ENCODE data around the gene ACTG1. TPM values are rescaled to one million over a fixed set of nuclear protein-coding genes. Genes with fewer than 3 reads are reported as not detected.

The ACTG1 gene
- total RNA-seq, 1 experiment from 2014 or later, result 3,455 TPM

GRCh38 chr17:81508639-81509206 is 3.9 kb downstream of the ACTG1 start (continued):
- TF ChIP-seq ZNF532 (CRISPR knock-in tag; IDR thresholded peaks at IDR 0.05; ENCODE audit: borderline replicate concordance) (peak; percentile 77; the same call in 1 of the 2 replicates), SMAD4 (CRISPR knock-in tag; IDR thresholded peaks at IDR 0.05) (no peak), FOXJ3 (CRISPR knock-in tag; IDR thresholded peaks at IDR 0.05; ENCODE audit: borderline replicate concordance) (no peak), PRDM15 (CRISPR knock-in tag; IDR thresholded peaks at IDR 0.05) (no peak), ZBTB43 (CRISPR knock-in tag; IDR thresholded peaks at IDR 0.05) (no peak), TCF7 (CRISPR knock-in tag; IDR thresholded peaks at IDR 0.05; ENCODE audit: low read depth) (no peak), ZNF232 (CRISPR knock-in tag; IDR thresholded peaks at IDR 0.05) (no peak), OVOL2 (CRISPR knock-in tag; IDR thresholded peaks at IDR 0.05; ENCODE audit: borderline replicate concordance) (no peak), CTCF (IDR thresholded peaks at IDR 0.05) (no peak), ZSCAN18 (CRISPR knock-in tag; IDR thresholded peaks at IDR 0.05) (no peak), ZNF317 (CRISPR knock-in tag; IDR thresholded peaks at IDR 0.05; ENCODE audit: borderline replicate concordance, low read depth) (no peak), RORB (CRISPR knock-in tag; IDR thresholded peaks at IDR 0.05) (no peak), FOXP1 (CRISPR knock-in tag; IDR thresholded peaks at IDR 0.05; ENCODE audit: borderline replicate concordance) (no peak), TEAD1 (CRISPR knock-in tag; IDR thresholded peaks at IDR 0.05) (no peak), PREB (CRISPR knock-in tag; IDR thresholded peaks at IDR 0.05; ENCODE audit: borderline replicate concordance) (0 out of 2 replicates have a peak, but pooled peaks have one; percentile 26), ELF4 (CRISPR knock-in tag; IDR thresholded peaks at IDR 0.05; ENCODE audit: low read depth) (no peak), MXD4 (CRISPR knock-in tag; IDR thresholded peaks at IDR 0.05; ENCODE audit: borderline replicate concordance) (no peak), CBFB (CRISPR knock-in tag; IDR thresholded peaks at IDR 0.05; ENCODE audit: low read depth) (no peak), ATF6 (CRISPR knock-in tag; IDR thresholded peaks at IDR 0.05) (no peak), PRRX2 (CRISPR knock-in tag; IDR thresholded peaks at IDR 0.05) (peak; percentile 91), ZMAT4 (CRISPR knock-in tag; IDR thresholded peaks at IDR 0.05) (peak; percentile 13; the same call in 1 of the 2 replicates), ZNF423 (CRISPR knock-in tag; IDR thresholded peaks at IDR 0.05) (no peak), JAZF1 (CRISPR knock-in tag; IDR thresholded peaks at IDR 0.05) (no peak)

Measured in WTC11 (cell line).